ENCODE measurements around the gene PYGO2.

Gene PYGO2, protein sequence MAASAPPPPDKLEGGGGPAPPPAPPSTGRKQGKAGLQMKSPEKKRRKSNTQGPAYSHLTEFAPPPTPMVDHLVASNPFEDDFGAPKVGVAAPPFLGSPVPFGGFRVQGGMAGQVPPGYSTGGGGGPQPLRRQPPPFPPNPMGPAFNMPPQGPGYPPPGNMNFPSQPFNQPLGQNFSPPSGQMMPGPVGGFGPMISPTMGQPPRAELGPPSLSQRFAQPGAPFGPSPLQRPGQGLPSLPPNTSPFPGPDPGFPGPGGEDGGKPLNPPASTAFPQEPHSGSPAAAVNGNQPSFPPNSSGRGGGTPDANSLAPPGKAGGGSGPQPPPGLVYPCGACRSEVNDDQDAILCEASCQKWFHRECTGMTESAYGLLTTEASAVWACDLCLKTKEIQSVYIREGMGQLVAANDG

DNA sequence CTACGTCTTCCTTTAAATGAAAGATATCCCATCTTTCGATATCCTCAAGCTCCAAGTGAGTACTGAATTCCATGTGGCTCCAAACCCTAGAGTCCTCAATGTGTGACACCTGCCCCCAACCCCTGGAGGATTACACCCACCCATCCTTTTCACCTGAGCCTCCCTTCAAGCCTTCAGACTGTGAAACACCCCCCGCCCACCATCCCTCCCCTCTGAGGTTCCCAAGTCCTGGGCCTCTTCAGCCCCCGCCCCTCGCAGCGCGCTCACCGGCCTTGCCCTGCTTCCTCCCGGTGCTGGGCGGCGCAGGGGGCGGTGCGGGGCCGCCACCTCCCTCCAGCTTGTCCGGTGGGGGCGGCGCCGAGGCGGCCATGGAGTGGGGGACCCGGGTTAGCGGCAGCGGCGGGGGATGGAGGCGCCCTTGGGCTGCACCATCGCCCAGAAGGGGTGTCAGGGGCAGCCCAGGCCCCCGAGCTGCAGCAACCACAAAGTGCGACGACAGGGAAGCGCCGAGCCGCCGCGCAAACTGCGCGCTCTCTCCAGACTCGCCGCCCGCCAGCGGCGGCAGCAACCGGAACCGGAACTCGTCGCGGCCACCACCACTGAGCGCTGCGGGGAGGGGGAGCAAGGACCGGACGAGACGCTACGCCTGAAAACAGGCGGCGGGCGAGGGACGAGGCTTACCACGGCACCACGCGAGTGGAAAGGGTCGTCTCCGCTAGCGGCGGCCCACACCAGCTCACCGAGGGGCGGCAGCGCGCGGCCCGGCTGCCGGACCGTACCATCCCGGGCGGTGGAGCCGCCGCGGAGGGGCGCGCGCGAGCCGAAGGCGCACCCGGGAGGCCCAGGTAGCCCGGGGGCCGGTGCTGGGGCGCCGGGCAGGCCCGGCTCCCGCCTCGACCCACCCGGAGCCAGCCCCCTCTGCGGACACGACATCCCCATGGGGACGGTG lies at the start of gene PYGO2:
TSS of gene PYGO2 (minus strand) at position 576 of the 949 bp plus-strand sequence. CDS start at position 370, 206 bp downstream.
- DNase-seq = no peak

DNA sequence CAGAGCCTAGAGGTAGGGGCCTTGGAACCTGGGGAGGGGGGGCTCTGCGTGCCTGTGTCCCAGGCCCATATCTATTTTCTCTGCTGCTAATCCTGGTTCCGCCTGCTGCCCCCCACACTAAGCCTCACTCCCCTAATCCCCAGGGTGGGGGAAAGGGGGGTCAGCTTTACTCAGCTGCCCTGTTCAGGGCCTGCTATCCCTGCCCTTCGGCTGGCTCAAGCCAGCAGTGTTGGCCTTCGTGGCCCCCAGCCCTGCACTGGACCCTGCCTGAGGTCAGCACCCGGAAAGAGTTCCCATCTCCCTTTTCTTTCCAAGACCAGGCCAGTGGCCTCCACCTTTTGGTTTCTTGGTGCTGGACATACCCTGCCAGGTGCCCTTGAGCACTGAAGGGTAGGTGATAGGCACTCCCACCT lies 49.4 kb upstream of the PYGO2 start:
- no peak for DNase-seq

DNA sequence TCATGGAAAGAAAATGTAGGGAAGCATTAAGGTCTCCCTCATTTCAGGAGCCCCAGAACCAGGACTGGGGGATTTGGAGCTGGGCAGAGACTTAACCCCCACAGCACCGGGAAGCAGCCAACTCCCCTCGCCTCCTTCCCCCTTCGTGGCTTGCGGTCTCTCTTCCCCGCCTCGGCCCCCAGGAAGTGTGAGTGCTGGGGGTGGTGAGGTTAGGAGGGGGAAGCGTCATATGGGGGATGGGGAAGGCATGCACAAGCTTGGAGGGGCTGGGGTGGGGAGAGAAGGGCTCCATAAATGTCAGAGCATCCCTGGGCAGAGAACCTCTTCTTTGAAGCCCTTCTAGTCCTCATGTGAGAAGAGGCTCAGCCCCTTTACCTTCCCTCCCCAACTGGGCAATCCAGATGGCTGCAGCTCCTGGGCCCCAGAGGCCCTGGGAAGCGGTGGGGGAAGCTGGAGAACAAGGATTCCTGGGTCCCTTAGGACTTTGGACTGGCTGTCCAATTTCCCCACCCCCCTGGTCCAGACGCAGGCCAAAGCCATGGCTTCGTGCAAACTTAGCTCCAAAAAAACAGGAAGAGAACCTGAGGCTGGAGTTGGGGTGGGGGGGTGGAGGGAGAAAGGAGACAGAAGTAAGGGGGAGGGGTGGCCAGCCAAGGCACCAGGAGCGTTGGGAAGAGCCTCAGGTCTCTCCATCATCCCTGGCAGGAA lies 48.8 kb upstream of the PYGO2 start:
- DNase-seq = no peak

DNA sequence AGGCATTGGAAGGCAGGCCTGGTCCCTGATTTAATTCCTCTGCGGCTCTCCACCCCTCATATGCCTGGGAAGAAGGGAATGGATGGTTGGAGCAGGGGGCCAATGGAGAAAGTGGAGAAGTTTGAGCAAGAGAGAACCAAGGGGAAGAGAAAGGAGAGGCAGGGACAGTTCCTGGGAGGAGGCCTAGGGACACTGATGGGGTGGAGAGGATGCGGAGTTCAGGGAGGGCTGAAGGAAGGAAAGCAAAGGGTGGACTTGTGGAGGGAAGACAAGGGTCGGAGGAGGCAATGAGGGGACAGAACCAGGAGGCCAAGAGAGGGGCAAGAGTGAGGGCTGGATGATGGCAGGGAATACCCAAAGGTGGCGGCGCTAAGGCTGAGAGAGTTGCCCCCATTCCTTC lies 48.2 kb upstream of the PYGO2 start:
- no peak for DNase-seq

DNA sequence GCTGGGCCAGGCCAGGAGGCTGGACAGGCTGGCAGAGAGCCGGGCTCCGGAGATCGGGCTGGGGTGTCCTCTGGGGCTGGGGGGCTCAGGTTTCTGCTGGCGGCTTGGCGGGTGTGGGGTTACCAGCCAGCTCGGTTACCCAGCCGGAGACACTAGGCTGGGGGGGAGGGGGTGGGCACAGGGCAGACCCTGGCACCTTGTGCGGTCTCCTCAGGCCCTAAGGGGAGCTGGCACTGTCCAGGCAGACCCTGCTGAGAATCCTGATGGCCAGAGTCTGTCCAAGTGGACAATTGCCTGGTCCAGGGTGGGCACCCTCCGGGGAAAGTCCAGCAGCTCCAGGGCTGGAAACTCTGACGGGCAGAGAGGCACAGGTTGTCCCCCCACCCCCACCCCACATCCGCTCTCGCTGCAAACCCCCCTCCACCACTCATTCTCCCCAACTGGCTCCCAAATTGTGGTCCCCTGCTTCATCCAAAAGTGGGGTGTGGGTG lies 47.7 kb upstream of the PYGO2 start:
- no peak for DNase-seq

DNA sequence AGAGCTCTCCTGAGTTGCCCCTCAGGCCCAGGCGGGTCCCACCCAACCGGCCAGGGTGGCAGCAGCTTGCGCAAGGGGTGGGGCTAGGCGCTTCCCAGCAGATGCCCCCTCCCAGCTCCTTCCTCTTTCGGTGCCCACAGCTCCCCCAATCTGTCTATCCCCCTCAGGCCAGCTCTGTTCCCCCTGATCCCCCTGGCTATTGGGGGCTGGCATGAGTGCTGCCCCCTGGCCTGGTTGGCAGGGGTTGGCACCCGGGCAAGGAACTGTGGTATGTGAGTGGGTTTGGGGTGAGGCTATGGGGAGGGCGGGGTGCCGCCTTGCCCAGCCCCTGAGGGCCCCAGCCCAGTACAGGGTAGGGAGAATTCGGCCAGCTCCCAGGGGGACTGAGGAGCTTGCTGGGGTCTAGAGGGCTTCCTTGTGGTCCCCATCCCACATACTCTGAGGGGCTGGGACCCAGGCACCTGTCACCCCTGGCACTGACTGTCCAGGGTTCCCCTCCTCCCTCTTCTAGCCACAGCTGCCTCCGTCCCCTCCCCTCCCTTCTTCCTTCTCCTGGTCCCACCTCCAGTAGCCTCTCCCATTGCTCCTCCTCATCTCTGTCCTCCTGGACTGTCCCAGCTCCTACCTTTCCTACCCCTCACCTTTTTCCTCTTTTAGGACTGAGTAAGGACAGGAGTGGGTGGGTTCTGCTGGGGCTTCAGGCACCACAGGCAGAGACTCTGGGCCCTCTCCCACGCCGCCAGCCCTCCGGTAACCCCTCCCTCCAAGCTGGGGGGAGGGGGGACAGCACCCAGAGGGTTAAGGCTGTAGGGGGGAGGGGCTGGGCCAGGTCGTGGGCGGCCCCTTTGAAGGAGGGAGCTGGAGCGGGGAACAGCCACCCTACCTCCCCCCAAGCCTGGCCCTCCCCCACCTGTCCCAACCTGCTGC lies 46.7 kb upstream of the PYGO2 start:
- DNase-seq = no peak

DNA sequence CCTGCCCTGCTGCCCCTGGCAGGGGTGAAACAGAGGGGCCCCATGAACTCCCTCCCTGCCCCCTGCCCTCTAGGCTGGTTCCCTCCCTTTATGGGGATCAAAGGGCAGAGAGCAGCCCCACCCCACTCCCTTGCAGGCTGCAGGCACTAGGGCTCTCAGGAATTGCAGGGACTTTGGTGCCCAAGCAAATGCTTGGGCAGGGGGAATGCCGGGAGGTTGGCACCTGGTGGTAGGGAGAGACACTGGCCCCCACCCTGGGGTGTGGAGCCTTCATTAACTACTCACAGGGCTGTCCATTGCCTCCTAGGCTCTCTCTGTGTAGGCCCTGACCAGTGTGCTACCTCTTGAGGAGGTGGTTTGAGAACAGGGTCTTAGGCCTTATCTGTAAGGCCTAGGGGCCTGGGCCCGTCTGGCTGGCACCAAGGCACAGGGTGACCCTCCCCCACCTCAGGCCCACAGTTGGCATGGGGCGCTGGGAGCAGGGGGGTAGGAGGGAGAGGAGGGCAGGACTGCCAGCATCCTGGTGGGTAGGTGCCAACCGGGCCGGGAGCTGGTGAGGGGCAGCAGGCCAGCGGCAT lies 45.8 kb upstream of the PYGO2 start:
- DNase-seq = no peak

DNA sequence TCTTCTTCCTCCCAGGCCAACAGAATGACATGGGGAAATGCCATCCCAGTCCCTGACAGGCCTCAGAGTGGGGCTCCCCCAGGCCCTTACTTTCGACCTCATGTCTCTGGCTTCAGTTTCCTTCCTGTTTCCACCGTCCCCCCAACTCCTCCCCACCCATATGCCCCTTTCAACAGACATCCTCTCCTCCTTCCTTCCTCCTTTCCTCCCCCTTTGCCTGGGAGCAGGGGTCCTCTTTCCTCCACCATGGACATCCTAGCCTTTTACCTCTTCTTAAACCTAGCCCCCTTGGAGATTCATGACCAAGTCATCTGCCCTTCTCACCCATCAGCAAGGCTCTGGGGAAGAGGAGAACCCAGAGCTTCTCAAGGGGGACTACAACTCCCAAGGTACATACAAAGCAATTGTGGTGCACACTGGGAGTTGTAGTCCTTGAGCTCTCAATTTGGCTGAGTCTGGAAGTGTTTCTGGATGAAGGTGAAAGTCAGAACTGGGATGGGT lies 45.1 kb upstream of the PYGO2 start:
- DNase-seq = no peak

DNA sequence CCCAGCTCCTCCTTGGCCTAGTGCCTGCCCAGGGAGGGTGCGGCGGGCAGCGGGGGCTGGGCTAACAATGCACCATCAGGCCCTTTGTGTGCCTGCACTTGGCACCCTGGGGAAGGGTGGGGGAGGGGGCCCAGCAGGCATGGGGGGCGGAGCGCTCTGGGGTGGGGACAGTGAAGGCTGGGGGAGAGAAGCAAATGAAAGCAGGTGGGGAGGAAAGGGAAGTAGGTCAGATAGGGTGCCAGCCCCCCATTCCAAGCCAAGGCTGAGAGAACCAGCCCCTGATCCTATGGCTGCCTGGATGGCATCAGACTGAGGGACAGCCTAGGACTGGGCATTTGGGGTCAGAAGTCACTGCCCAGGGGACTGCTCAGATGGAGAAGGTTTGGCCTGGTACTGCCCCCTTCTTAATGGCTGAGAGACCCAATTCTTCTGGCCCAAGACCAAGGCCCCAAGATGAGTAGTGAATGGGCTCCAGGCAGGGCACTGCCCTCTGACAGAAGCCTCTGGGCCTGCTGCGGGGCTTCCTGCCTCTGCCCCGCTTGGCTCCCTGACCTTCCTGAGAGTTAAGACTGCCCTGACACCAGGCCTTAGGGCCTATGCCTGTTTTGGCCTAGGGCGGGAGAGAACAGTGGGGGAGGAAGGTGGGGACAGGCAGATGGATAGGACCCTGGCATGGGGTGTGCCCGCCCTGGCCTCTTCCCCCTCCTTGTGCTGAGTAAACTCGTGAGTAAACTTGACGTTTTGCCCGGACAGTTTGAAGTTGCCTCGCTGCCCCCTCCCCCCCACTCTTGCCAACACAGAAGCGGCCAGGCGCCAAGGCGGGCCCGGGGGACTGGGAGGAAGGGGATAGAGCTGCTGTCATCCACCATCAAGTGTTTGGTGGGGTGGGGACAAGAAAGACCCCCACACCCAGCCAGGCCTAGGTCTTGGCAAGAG lies 43.8 kb upstream of the PYGO2 start:
- no peak for DNase-seq

DNA sequence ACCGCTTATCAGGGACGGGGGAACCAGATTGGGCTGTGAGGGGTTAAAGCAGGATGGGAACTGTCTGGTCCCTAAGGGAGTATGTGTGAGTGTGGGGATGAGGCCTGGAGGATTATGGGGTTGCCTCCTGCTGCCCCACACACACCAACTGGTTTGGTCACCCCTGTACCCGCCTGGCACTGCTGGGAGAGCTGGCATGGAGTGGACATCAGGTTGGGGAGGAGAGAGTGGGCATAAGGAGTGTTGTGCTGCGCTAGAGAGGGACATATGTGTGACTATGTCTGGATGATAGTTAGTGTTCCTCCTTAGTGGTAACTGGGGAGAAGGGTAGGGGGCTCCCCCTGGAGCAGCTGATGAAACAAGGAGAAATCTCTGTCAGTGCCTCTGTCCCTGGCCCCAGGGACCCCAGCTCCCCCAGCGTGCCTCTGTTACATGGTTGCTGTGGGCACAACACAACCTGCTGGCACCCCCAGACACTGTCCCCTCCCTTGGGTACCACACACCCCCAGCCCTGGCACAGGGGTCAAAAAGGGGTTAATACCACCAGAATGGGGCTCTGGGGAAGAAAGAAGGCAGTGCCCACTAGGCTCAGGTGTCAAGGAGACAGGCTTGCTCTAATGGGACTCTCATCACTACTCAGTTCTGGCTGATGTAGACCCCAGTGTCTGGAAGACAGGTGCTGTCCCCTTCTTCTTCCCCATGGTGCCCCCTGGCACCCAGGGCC lies 42.9 kb upstream of the PYGO2 start:
- DNase-seq = no peak

DNA sequence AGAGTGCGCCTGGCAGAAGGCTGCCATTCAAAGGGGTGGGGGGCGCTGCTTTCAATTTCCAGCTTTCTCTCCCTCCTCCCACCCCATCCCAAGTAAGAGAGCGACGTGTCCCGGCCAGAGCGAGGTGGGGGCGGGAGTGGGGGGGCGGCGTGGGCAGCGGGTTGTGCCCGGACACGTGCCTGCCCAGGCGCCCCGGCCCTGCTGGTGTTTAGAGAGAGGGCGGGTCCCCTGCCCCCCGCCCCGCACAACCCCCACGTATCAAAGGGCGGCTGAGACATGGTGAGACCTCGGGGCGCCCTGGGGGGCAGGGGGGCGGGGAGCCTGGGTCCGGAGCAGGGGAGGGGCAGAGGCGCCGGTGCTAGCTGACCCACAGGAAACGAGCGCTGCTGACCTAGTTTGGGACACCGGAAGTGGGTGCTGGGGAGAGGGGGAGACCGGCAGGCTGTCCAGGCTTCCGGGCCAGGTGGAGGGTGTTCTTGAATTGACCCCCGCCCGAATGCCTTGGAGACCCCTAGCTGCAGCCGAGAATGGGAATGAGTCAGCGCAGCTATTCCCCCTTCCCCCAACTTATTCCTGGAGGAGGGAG lies 42.3 kb upstream of the PYGO2 start:
- no peak for DNase-seq

DNA sequence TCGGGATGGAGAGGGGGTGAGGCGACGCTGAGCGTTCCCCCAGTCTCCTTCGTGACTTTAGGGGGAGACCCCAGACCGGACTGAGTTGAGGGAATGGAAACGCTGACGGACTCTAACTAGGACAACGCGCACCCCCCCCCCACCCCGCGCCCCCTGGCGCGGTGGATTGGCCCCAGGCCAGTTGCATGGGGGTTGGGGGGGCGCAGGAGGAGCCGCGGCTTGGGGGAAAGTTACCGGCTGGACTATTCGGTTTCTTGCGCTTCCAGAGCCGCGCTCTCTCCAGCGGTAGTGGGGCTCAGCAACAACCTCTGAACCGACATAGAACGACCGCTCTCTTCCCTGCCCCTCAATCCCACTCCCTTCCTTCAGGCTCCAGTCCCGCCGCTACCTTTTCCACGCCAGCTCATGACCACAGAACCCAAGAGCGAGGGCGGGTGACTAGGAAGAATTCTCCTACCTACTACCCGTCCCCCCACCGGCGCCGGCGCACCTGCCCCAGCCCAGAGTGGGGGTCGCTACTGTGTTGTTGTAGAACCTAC lies 41.7 kb upstream of the PYGO2 start:
- DNase-seq = no peak

DNA sequence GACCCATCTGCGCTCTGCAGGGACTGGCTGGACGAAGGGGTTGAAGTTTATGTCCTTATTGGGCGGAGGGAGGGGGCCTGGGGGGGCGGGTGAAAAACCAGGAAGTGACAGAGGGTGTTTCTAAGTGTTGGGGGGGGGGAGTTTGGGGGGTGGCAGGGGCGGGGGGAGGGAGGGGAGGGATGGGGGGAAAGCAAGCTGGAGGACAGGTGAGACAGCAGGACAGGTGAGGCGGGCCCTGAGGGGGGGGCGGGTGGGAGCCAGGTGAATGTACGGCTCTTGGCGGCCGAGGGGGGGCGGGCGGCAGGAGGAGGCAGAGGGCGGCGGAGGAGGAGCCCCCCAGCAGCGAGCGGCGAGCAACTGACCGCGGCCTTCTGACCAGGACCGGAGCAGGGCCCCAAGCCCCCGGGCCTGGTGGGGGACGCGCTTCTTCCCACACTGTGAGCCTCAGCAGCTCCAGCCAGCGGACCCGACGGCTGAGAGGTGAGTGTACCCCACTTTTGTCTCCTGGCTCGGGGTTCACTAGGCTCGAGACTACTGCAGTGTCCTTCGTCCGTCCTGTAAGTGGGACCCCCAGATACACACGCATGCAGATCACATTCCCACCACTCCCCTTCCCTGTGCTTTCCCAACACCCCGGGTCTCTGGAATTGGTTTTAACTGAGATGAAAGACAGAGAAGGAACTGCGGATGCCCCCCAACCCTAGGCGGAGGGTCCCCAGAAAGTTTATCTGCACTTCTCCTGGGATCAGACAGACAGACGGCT lies 41.1 kb upstream of the PYGO2 start, which contains the start of gene ZBTB7B:
TSS of gene ZBTB7B (plus strand) at position 339 of the 763 bp plus-strand sequence. CDS start 11,859 bp downstream, outside the sequence.
- DNase-seq = no peak

DNA sequence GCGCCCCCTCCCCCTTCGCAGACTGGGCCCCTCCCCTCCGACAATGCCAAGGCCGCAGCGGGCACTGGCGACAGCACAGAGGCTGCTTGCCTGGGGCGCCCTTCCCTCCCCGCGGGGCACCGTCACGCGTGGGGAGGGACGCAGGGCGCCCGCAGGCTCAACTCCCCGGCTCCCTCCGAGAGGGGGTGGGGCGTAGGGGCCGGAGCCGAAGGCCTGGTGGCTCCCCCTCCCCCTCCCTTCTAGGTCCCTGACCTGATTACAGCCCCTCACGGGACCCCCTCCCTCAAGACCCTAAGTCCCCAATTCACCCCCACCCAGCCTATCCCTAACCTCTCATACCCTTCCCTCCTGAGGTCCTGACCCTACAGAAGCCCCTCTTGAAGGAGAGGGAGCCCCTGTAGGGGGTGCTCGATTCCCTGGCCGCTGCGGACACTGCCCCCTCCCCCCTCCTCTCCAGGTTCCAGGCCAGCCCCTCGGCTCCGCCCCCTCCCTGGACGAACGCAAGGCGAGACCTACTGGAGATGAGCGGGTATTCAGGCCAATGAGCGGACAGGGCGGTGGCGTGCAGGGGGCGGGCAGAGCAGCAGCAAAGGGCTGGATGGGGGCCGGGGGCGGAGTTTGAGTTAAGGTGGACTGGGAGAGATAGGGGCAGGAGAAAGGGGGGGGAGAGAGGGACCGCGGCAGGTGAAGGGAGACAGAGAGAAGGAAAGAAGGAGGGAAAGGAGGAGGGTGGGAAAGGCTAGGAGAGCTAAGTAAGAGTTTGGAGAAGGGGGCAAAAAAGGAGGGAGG lies 40.3 kb upstream of the PYGO2 start:
- peak; percentile 96 for DNase-seq

DNA sequence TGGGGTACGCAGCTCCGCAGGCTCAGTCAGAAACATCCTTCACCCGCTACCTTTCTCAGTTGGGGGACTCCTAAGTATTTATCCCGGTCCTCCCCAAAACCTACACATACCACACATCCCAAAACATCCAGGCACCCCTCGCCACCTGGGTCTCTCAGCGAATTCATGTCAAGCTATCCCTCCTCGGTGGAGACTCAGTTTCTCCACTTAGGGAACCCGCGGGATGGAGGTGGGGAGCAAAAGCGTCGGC lies 39.8 kb upstream of the PYGO2 start:
- no peak for DNase-seq

DNA sequence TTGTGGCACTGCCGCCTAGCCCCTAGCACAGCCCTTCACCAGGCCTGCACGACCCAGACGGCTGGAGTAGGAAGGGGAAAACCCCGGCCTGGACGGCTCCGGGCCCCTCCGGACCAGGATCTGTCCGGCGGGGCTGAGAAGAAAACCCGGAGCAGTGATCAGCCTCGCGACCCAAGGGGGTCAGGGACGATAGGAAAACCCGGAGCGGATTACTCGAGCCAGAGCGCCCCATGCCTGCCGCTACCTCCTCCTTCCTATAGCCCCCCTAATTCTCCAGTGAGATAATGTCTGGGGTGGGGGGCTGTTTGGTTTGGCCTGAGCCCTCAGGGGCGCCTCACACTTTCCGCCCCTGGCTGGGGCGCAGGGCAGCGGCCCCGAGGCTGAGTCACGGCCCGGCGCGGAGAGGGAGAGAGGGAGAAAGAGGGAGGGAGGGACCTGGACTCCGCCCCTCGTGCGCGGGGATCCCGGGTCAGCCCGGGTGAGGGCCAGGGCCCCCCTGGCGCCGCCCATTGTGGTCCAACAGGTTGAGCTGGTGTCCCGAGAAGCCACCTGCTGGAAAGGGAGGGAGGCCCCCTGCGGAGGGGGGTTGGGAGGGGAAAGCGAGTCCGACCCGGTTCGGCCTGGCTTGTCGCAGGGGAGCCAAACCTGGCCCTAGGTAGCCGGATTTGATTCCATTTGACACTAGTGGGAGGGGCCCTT lies 39.3 kb upstream of the PYGO2 start:
- peak; percentile 22 for DNase-seq

DNA sequence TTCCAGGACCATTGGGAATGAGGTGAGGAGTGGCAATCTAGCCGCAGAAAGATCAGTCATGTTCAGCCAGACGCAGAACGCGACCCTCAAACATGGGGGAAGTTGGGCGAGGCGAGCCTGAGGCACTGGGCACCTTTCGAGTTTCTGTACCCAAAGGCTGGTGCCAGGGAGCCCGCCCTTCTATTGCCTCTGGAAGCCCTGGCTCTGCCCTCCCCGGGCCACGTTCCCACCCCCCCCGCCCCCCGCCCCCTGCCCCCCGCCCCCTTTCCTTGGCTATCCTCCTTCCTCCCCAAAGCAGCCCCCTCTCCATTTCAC lies 38.8 kb upstream of the PYGO2 start:
- DNase-seq = no peak
